ENCODE results near the gene GTPBP1.

GTPBP1 gene

DNA sequence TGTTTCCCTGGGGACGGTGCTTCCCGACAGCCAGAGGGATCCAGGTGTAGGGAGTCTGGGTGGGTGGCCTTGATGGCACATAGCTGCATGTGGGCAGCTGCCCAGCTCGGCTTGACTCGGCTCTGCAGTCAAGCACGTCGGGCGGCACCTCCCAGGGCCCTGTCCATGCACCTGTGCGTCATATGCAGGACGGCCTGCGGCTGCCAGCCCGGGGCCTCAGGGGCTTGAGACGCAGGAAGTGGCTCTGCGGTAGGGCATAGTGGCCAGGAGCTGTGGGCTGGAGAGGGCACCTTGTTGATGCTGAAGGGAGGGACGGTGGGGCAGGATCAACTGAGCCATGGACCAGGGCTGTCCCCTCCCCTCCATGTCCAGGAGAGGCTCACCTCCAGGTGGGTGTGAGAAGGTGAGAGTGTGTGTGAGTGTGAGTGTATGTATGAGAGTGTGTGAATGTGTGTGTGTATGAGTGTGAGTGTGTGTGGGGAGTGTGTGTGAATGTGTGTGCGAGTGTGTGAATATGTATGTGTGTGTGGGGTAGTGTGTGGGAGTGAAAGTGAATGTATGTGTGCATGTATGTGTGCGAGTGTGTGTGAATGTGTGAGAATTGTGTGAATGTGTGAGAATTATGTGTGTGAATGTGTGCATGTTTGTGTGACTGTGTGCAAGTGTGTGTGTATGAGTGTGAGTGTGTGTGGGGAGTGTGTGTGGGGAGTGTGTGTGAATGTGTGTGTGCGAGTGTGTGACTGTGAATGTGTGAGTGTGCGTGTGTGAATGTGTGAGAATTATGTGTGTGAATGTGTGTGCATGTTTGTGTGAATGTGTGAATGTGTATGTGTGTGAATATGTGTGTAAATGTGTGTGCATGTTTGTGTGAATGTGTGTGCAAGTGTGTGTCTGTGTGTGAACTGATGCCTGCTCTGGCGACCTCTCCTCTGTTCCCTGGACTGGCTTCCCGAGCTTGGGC lies 55.7 kb downstream of the GTPBP1 start:
- FAIRE-seq, result no peak

GRCh38 chr22:38762551-38762983 lies 56.8 kb downstream of the GTPBP1 start:
- no peak for FAIRE-seq

GRCh38 chr22:38766076-38766777 lies 60.5 kb downstream of the GTPBP1 start:
- FAIRE-seq, result no peak

- FAIRE-seq, result no peak
Observed at GRCh38 chr22:38767313-38767712, 61.6 kb downstream of the GTPBP1 start.

DNA sequence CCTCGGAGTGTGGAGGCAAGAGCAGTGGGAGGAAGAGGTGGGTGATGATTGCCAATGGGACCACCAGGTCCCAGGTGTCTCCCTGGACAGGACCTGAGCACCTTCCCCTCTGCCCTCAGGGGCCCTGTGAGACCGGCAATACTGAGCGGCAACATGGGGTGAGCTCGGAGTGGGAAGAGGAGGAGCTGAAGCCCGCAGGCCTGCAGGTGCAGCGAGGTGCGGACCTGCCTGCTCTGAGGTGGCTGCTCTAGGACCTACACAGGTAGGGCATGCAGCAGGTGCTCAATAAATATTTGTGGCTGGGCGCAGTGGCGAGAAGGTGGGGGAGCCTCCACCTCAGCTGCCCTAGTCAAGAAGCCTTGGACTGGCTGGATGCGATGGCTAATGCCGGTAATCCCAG lies 62.3 kb downstream of the GTPBP1 start:
- FAIRE-seq, result no peak

DNA sequence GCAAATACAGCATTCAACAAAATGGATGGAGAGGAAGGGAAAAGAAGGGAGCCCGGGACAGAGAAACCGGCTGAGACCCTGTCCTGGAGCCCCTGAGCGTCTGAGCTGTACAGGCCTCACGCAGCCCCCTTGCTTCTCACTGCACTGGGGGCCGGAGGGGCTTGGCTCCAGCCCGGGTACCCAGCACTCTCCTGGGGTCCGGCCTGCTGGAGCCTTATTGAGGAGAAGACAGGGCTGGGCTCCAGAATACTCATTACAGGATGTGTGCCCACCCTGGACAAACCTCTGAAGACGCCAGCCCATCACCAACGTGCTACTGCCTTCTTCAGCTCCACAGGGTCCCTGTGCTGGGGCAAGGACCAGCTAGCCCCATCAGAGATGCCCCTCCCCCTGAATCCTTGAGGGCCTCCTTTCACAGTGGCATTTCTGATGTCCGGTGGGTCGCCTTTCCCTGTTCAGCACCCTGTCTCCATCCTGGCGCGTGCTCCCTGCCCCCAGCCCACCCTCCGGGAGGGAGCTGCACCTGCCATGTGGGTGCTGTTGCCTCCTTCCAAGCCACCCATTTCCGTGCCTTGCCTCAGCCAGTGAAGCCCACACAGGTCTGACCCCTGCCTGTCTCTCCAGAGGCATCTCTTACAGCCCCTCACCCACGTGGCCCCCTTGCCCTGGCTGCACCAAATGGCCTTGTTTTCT lies 64.7 kb downstream of the GTPBP1 start:
- FAIRE-seq, result no peak

- FAIRE-seq, result no peak
Observed at GRCh38 chr22:38772623-38772873, 66.8 kb downstream of the GTPBP1 start.

DNA sequence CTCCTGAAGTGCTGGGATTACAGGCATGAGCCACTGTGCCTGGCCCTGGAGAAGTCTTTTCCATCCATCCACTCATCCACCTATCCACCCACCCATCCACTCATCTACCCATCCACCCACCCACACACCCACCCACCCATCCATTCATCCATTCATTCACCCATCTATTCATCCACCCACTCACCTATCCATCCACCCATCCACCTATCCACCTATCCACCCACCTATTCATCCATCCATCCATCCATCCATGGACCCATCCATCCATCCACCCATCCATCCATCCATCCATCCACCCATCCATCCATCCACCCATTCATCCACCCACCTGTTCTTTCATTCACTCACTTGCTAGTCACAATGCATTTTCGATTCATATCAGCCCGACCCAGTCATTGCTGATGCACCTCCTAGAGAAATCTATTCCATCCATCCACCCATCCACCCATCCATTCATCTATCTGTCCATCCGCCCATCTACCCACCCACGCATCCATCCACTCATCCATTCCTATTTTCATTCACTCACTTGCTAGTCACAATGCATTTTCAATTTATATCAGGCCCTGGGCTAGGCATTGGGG lies 67.7 kb downstream of the GTPBP1 start:
- no peak for FAIRE-seq

- no peak for FAIRE-seq
Observed at GRCh38 chr22:38774496-38775166, 68.9 kb downstream of the GTPBP1 start.

GRCh38 chr22:38775656-38776055 lies 69.9 kb downstream of the GTPBP1 start:
- no peak for FAIRE-seq

DNA sequence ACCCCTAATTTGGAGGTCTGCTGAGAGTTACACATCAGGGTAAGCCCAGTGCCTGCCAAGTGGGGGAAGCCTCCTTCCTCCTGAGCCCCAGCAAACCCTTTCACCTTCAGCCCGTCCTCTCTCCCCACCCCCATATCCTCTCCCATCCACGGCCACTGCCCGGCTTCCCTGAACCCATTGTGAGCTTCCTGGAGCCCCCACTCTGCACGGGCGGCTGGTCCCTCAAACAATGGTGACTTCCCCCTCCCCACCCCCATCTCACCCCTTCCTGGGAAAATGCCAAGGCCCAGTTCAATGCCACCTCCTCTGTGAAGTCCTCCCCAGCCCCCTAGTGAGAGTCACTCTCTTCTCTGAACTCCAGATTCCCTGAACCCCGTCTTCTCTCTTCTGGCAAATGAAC lies 70.3 kb downstream of the GTPBP1 start:
- no peak for FAIRE-seq

- no peak for FAIRE-seq
Observed at GRCh38 chr22:38777087-38777671, 71.4 kb downstream of the GTPBP1 start.

GRCh38 chr22:38781033-38781432 lies 75.3 kb downstream of the GTPBP1 start:
- no peak for FAIRE-seq

DNA sequence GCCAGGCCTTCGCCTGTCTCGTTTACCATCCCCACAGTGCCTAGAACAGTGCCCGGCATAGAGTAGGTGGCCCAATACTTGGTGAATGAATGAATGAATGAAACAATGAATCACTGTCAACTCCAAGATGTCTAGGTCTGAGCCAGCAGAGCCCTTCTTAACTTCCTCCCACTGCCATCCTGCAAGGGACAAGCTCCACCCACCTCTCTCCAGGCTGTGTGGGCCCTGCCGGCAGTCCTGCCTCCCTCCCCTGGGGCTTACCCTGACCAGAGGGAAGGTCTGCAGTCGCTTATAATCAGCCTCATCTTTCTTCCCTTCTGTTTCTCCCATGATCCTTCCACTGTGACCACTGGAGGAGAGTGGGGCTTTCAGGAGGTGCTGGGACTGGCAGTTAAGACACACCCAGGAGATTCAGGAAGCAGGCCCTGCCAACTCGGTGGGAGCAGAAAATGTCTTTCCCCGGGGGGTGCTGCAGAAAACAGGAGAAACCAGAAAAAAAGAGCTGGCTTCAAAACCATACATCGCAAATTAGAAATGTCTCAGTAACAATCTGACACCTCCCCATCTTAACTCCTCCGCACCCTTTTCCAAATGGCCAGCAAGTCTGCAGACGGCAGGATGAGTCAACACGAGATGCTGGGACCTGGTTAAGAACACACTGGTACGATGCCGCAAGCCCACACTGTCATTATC lies 76.8 kb downstream of the GTPBP1 start:
- FAIRE-seq, result no peak
